Suprapubic skin (tissue), 3 donors: ENCODE data around the gene NANS.

Experiments
- EP300 ChIP-seq: sonication (generic); formaldehyde crosslinking; IDR thresholded peaks from one replicate; pipeline ENCODE4 v1.6.1; 2017; ENCODE audit warnings: antibody characterized with exemption
- POLR2A ChIP-seq, 2 donors: fragments of 450-650 bp; IDR thresholded peaks; one replicate each; pipeline ENCODE4 v1.6.1; 2017; ENCODE audit warnings: antibody characterized with exemption in 2 of 2, mild to moderate bottlenecking in 2 of 2, moderate library complexity in 2 of 2
- TF ChIP-seq, protein P1 (sequence below), 2 donors: fragments of 200-600 bp in 1 of 2; fragments of 450-650 bp in 1 of 2; sonication (generic) in 1 of 2; IDR thresholded peaks; one replicate each; pipeline ENCODE4 v1.5.1; 2016 to 2019; ENCODE audit warnings: antibody characterized with exemption in 2 of 2, mild to moderate bottlenecking in 1 of 2, moderate library complexity in 1 of 2

DNA sequence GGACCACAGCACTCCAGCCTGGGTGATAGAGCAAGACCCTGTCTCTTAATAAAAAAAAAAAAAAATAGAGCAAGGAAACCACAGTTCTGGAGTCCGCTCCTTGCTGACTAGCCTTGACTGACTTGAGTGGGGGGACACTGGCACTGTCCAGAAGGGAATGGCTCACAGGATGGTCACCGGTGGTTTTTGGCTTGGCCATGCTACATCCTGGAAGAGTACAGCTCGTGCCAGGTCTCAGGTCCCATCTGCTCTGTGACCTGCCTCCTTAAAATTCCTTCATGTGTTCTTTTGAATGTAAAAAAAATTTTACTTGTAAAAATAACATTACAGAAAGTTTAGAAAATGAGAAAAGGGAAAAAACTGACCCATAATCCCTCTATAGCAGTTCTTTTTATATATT lies 5.6 kb downstream of the NANS start:
- TF ChIP-seq POLR2A (IDR thresholded peaks at IDR 0.05) (no peak), EP300 (no peak)
- TF ChIP-seq, protein P1, sequence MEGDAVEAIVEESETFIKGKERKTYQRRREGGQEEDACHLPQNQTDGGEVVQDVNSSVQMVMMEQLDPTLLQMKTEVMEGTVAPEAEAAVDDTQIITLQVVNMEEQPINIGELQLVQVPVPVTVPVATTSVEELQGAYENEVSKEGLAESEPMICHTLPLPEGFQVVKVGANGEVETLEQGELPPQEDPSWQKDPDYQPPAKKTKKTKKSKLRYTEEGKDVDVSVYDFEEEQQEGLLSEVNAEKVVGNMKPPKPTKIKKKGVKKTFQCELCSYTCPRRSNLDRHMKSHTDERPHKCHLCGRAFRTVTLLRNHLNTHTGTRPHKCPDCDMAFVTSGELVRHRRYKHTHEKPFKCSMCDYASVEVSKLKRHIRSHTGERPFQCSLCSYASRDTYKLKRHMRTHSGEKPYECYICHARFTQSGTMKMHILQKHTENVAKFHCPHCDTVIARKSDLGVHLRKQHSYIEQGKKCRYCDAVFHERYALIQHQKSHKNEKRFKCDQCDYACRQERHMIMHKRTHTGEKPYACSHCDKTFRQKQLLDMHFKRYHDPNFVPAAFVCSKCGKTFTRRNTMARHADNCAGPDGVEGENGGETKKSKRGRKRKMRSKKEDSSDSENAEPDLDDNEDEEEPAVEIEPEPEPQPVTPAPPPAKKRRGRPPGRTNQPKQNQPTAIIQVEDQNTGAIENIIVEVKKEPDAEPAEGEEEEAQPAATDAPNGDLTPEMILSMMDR (IDR thresholded peaks at IDR 0.05) = no peak
